Stimulated activated naive B cell treated with anti-CD40 and anti-IgM and Interleukin-4, amounts not matched to agents 10 μg/mL and 1 μg/mL and 100 μg/mL, for 72 hours (primary cell): Measurements from ENCODE around the gene LGALS9C.
"Not testable (repeated sequence)": the region's sequence is repeated elsewhere in the genome, so short reads cannot be mapped to it uniquely, and the experiment has no call there.

Experiments used
- ATAC-seq, 2 donors: fragments of 150-1000 bp; cut with Tn5 transposase; replicated peaks; 2 replicates each; pipeline ENCODE4 v1.10.0; 2021; ENCODE audit warnings: moderate library complexity in 1 of 2
- DNase-seq: peaks from one replicate; pipeline ENCODE4 v3.0.0; 2021
- H3K27ac Mint-ChIP-seq: one replicate; pipeline ENCODE4 v1.8.0; 2022; ENCODE audit warnings: mild to moderate bottlenecking, mixed read lengths
- H3K27me3 Mint-ChIP-seq, 2 donors: one replicate each; pipeline ENCODE4 v1.8.0; 2022; ENCODE audit warnings: mixed read lengths in 2 of 2
- H3K36me3 Mint-ChIP-seq, 2 donors: one replicate each; pipeline ENCODE4 v1.8.0; 2022; ENCODE audit warnings: mixed read lengths in 2 of 2, mild to moderate bottlenecking in 1 of 2
- H3K4me1 Mint-ChIP-seq, 2 donors: one replicate each; pipeline ENCODE4 v1.8.0; 2022; ENCODE audit warnings: mixed read lengths in 2 of 2, mild to moderate bottlenecking in 1 of 2
- H3K4me3 Mint-ChIP-seq, 2 donors: one replicate each; pipeline ENCODE4 v1.8.0; 2022; ENCODE audit warnings: mild to moderate bottlenecking in 2 of 2, mixed read lengths in 2 of 2, moderate library complexity in 1 of 2
- H3K9me3 Mint-ChIP-seq, 2 donors: one replicate each; pipeline ENCODE4 v1.8.0; 2022; ENCODE audit warnings: mixed read lengths in 2 of 2, mild to moderate bottlenecking in 1 of 2

The LGALS9C gene

GRCh38 chr17:18494250-18494768 is 17.7 kb downstream of the LGALS9C start:
- not testable (repeated sequence) for ATAC-seq, H3K27ac Mint-ChIP-seq, H3K27me3 Mint-ChIP-seq, H3K9me3 Mint-ChIP-seq, H3K4me3 Mint-ChIP-seq, DNase-seq, H3K4me1 Mint-ChIP-seq, H3K36me3 Mint-ChIP-seq

GRCh38 chr17:18497044-18497443 is 20.5 kb downstream of the LGALS9C start:
- not testable (repeated sequence) for H3K36me3 Mint-ChIP-seq, H3K27me3 Mint-ChIP-seq, H3K9me3 Mint-ChIP-seq, DNase-seq, H3K4me1 Mint-ChIP-seq, H3K4me3 Mint-ChIP-seq, H3K27ac Mint-ChIP-seq
- peak in 1 of 2 donors; percentile 41 for ATAC-seq

GRCh38 chr17:18499100-18499499 is 22.5 kb downstream of the LGALS9C start:
- H3K27me3 Mint-ChIP-seq, H3K27ac Mint-ChIP-seq: not testable (repeated sequence)

GRCh38 chr17:18499756-18500155 is 23.2 kb downstream of the LGALS9C start:
- not testable (repeated sequence) for H3K4me3 Mint-ChIP-seq

More at GRCh38 chr17:18499100-18499499, 22.5 kb downstream of the LGALS9C start:
- ATAC-seq, H3K4me3 Mint-ChIP-seq, H3K9me3 Mint-ChIP-seq, H3K36me3 Mint-ChIP-seq, H3K4me1 Mint-ChIP-seq, DNase-seq: not testable (repeated sequence)

GRCh38 chr17:18500281-18500680 is 23.7 kb downstream of the LGALS9C start:
- H3K27ac Mint-ChIP-seq, H3K27me3 Mint-ChIP-seq, H3K4me1 Mint-ChIP-seq, H3K36me3 Mint-ChIP-seq, ATAC-seq, H3K9me3 Mint-ChIP-seq, DNase-seq, H3K4me3 Mint-ChIP-seq: not testable (repeated sequence)

More at GRCh38 chr17:18499756-18500155, 23.2 kb downstream of the LGALS9C start:
- not testable (repeated sequence) for ATAC-seq, H3K9me3 Mint-ChIP-seq, H3K36me3 Mint-ChIP-seq, H3K27me3 Mint-ChIP-seq, H3K4me1 Mint-ChIP-seq, DNase-seq, H3K27ac Mint-ChIP-seq

GRCh38 chr17:18500816-18501215 is 24.2 kb downstream of the LGALS9C start:
- not testable (repeated sequence) for H3K4me3 Mint-ChIP-seq, H3K4me1 Mint-ChIP-seq, H3K27ac Mint-ChIP-seq, ATAC-seq, H3K9me3 Mint-ChIP-seq, H3K36me3 Mint-ChIP-seq, H3K27me3 Mint-ChIP-seq, DNase-seq

GRCh38 chr17:18503221-18503620 is 26.6 kb downstream of the LGALS9C start:
- ATAC-seq, H3K36me3 Mint-ChIP-seq, H3K4me1 Mint-ChIP-seq, H3K4me3 Mint-ChIP-seq, H3K9me3 Mint-ChIP-seq, H3K27ac Mint-ChIP-seq, H3K27me3 Mint-ChIP-seq, DNase-seq: not testable (repeated sequence)

GRCh38 chr17:18507729-18508128 is 31.1 kb downstream of the LGALS9C start:
- not testable (repeated sequence) for H3K4me3 Mint-ChIP-seq, H3K27me3 Mint-ChIP-seq, H3K9me3 Mint-ChIP-seq, H3K27ac Mint-ChIP-seq, H3K4me1 Mint-ChIP-seq, H3K36me3 Mint-ChIP-seq, ATAC-seq, DNase-seq

GRCh38 chr17:18508667-18509066 is 32.1 kb downstream of the LGALS9C start:
- not testable (repeated sequence) for H3K27ac Mint-ChIP-seq, DNase-seq, H3K4me3 Mint-ChIP-seq, ATAC-seq, H3K27me3 Mint-ChIP-seq, H3K9me3 Mint-ChIP-seq, H3K36me3 Mint-ChIP-seq, H3K4me1 Mint-ChIP-seq

- H3K4me3 Mint-ChIP-seq: peak overlapping the region in 1 of 2 donors; percentile 43
- H3K4me1 Mint-ChIP-seq, DNase-seq, H3K36me3 Mint-ChIP-seq, H3K9me3 Mint-ChIP-seq, H3K27me3 Mint-ChIP-seq, H3K27ac Mint-ChIP-seq: not testable (repeated sequence)
- ATAC-seq: peak in 1 of 2 donors; percentile 77
Observed at GRCh38 chr17:18521100-18521499, 44.5 kb downstream of the LGALS9C start.

- not testable (repeated sequence) for H3K9me3 Mint-ChIP-seq, H3K4me3 Mint-ChIP-seq, H3K27me3 Mint-ChIP-seq, H3K27ac Mint-ChIP-seq, DNase-seq, ATAC-seq, H3K36me3 Mint-ChIP-seq, H3K4me1 Mint-ChIP-seq
Observed at GRCh38 chr17:18525015-18525414, 48.4 kb downstream of the LGALS9C start.

GRCh38 chr17:18526168-18526800 is 49.7 kb downstream of the LGALS9C start:
- not testable (repeated sequence) for H3K9me3 Mint-ChIP-seq, H3K27me3 Mint-ChIP-seq, DNase-seq, H3K4me3 Mint-ChIP-seq, ATAC-seq, H3K36me3 Mint-ChIP-seq, H3K4me1 Mint-ChIP-seq, H3K27ac Mint-ChIP-seq

- not testable (repeated sequence) for H3K36me3 Mint-ChIP-seq, ATAC-seq, H3K27me3 Mint-ChIP-seq, H3K4me1 Mint-ChIP-seq, DNase-seq, H3K27ac Mint-ChIP-seq, H3K9me3 Mint-ChIP-seq, H3K4me3 Mint-ChIP-seq
Observed at GRCh38 chr17:18527354-18527753, 50.8 kb downstream of the LGALS9C start.

GRCh38 chr17:18528435-18528834 is 51.8 kb downstream of the LGALS9C start:
- not testable (repeated sequence) for DNase-seq, H3K36me3 Mint-ChIP-seq, H3K9me3 Mint-ChIP-seq, H3K27ac Mint-ChIP-seq, H3K4me3 Mint-ChIP-seq, ATAC-seq, H3K4me1 Mint-ChIP-seq
- H3K27me3 Mint-ChIP-seq: peaks cover 0 to 12% of the 10 kb centered on the region in 2 donors

- ATAC-seq: peak in 1 of 2 donors; percentile 72
- H3K4me1 Mint-ChIP-seq, H3K36me3 Mint-ChIP-seq, H3K9me3 Mint-ChIP-seq, H3K27ac Mint-ChIP-seq, DNase-seq, H3K4me3 Mint-ChIP-seq: not testable (repeated sequence)
- H3K27me3 Mint-ChIP-seq: peaks cover 0 to 12% of the 10 kb centered on the region in 2 donors
Observed at GRCh38 chr17:18528899-18529500, 52.4 kb downstream of the LGALS9C start.
